A549 (cell line): Measurements from ENCODE around the gene STXBP4.

Experiments used
- CTCF ChIP-seq: fragments of >200 bp; sonication (Bioruptor Twin); formaldehyde crosslinking; IDR thresholded peaks from 3 replicates; pipeline ENCODE4 v1.5.1; 2016
- FOSL2 ChIP-seq, 2 experiments: fragments of 450-650 bp in 1 of 2; fragments of >200 bp in 1 of 2; sonication (Bioruptor Twin) in 1 of 2; formaldehyde crosslinking; IDR thresholded peaks; 2 replicates each; pipeline versions ENCODE4 v1.5.0 to v1.6.1; 2016 to 2020; ENCODE audit warnings: mild to moderate bottlenecking in 1 of 2, moderate library complexity in 1 of 2
- HES2 ChIP-seq: fragments of >200 bp; sonication (Bioruptor Twin); formaldehyde crosslinking; IDR thresholded peaks from 2 replicates; pipeline ENCODE4 v1.6.1; 2016
- MAX ChIP-seq: IDR thresholded peaks from 2 replicates; pipeline ENCODE4 v1.6.1; 2012
- RNF2 ChIP-seq: fragments of 200-600 bp; sonication (generic); IDR thresholded peaks from 2 replicates; pipeline ENCODE4 v1.6.1; 2016; ENCODE audit warnings: low read depth, mild to moderate bottlenecking, antibody characterized with exemption, moderate library complexity, borderline replicate concordance

- TF ChIP-seq CTCF, result no peak
- TF ChIP-seq RNF2, result no peak
- no peak for TF ChIP-seq HES2
- TF ChIP-seq MAX, result no peak
- TF ChIP-seq FOSL2 (IDR thresholded peaks at IDR 0.05), result no peak
- no peak for TF ChIP-seq FOSL2 (CRISPR knock-in tag; IDR thresholded peaks at IDR 0.05)
These were observed 14.7 kb downstream of the STXBP4 start for GRCh38 chr17:54983260-54983659.
